Hematopoietic multipotent progenitor cell (in vitro differentiated cells): ENCODE measurements around the gene INTU. TPM values are rescaled to one million over a fixed set of nuclear protein-coding genes. Genes with fewer than 3 reads are reported as not detected.
"Not testable (repeated sequence)": the region's sequence is repeated elsewhere in the genome, so short reads cannot be mapped to it uniquely, and the experiment has no call there.

Source experiments
- DNase-seq, 3 donors: peaks; one replicate each; pipeline ENCODE4 v3.0.0-alpha.2; 2011 to 2015; ENCODE audit warnings: low read depth in 2 of 3, low spot score in 2 of 3
- total RNA-seq: library from RNA; depleted of rRNA; stranded (reverse); fragments of >200 nt; gene quantifications from one replicate; pipeline ENCODE4 v1.2.3, GENCODE V29; 2012

Gene INTU
- 3.0 TPM for total RNA-seq

GRCh38 chr4:127632420-127633403 is at the start of gene INTU:
Gene INTU (plus strand): TSS chr4:127632957. CDS start chr4:127633035, 78 bp downstream.
- peak in 2 of 3 donors; percentile 87 to 88 for DNase-seq

GRCh38 chr4:127586496-127586895 is 46.3 kb upstream of the INTU start:
- not testable (repeated sequence) for DNase-seq

- peak in 2 of 3 donors; percentile 6 to 26 for DNase-seq
These were observed 45.7 kb upstream of the INTU start for GRCh38 chr4:127586922-127587571.

- not testable (repeated sequence) for DNase-seq
These were observed 43.6 kb upstream of the INTU start for GRCh38 chr4:127589153-127589552.

GRCh38 chr4:127598656-127599055 is 34.1 kb upstream of the INTU start:
- no peak for DNase-seq

GRCh38 chr4:127601029-127601428 is 31.7 kb upstream of the INTU start:
- no peak for DNase-seq

GRCh38 chr4:127604949-127605709 is 27.6 kb upstream of the INTU start:
- DNase-seq = peak in 2 of 3 donors; percentile 26 to 74

GRCh38 chr4:127606823-127607222 is 25.9 kb upstream of the INTU start:
- DNase-seq = no peak

- no peak for DNase-seq
These were observed 23.3 kb upstream of the INTU start for GRCh38 chr4:127609484-127609883.

GRCh38 chr4:127610488-127610887 is 22.3 kb upstream of the INTU start:
- no peak for DNase-seq

- no peak for DNase-seq
These were observed 15.9 kb upstream of the INTU start for GRCh38 chr4:127616898-127617297.

- DNase-seq = no peak
These were observed 14.3 kb upstream of the INTU start for GRCh38 chr4:127618427-127618826.

- peak in 1 of 3 donors; percentile 38 for DNase-seq
These were observed 10.2 kb upstream of the INTU start for GRCh38 chr4:127622621-127622920.

- DNase-seq = peak in 2 of 3 donors; percentile 54 to 56
These were observed 9.6 kb upstream of the INTU start for GRCh38 chr4:127622921-127623796.

- DNase-seq = peak in 1 of 3 donors; percentile 34
These were observed 9.0 kb upstream of the INTU start for GRCh38 chr4:127623797-127624083.

- DNase-seq = no peak
These were observed 8.6 kb upstream of the INTU start for GRCh38 chr4:127624173-127624572.

GRCh38 chr4:127629371-127629770 is 3.4 kb upstream of the INTU start:
- peak in 1 of 3 donors; percentile 21 for DNase-seq

- no peak for DNase-seq
These were observed 2.6 kb upstream of the INTU start for GRCh38 chr4:127630152-127630551.

- DNase-seq = peak in 1 of 3 donors; percentile 33
These were observed 1.3 kb upstream of the INTU start for GRCh38 chr4:127631420-127631819.

GRCh38 chr4:127634181-127634580 is 1.4 kb downstream of the INTU start:
- no peak for DNase-seq
